ENCODE measurements around the gene ZSWIM6. TPM values are rescaled to one million over a fixed set of nuclear protein-coding genes. Genes with fewer than 3 reads are reported as not detected.
"Not testable (repeated sequence)": the region's sequence is repeated elsewhere in the genome, so short reads cannot be mapped to it uniquely, and the experiment has no call there.

Gene ZSWIM6
- total RNA-seq, 1 donor from 2014 or later: 9.9 TPM

- no peaks in the 10 kb centered on the region for H3K4me1 ChIP-seq (ENCODE audit: control insufficient read depth in 3 of 3, insufficient read depth in 3 of 3, low read length in 3 of 3)
- no peaks in the 10 kb centered on the region for H3K36me3 ChIP-seq (ENCODE audit: control insufficient read depth in 3 of 3, insufficient read depth in 3 of 3, low read length in 3 of 3)
- H3K27me3 ChIP-seq (ENCODE audit: control insufficient read depth in 3 of 3, insufficient read depth in 3 of 3, low read length in 3 of 3): no peaks in the 10 kb centered on the region
- H3K4me3 ChIP-seq (ENCODE audit: low read length in 3 of 3): no peak overlapping the region
- no peak overlapping the region for H3K9ac ChIP-seq (ENCODE audit: low read depth in 1 of 3, low read length in 3 of 3)
- no peaks in the 10 kb centered on the region for H3K9me3 ChIP-seq (ENCODE audit: control insufficient read depth in 3 of 3, low read length in 3 of 3)
- H3K27ac ChIP-seq (ENCODE audit: low read depth, low read length): no peak overlapping the region
Measured at GRCh38 chr5:61402244-61402823, 70.3 kb downstream of the ZSWIM6 start.

- no peak overlapping the region for H3K9ac ChIP-seq (ENCODE audit: low read depth in 1 of 3, low read length in 3 of 3)
- no peak overlapping the region for H3K4me3 ChIP-seq (ENCODE audit: low read length in 3 of 3)
- H3K36me3 ChIP-seq (ENCODE audit: control insufficient read depth in 3 of 3, insufficient read depth in 3 of 3, low read length in 3 of 3): no peaks in the 10 kb centered on the region
- H3K27ac ChIP-seq (ENCODE audit: low read depth, low read length): no peak overlapping the region
- no peaks in the 10 kb centered on the region for H3K9me3 ChIP-seq (ENCODE audit: control insufficient read depth in 3 of 3, low read length in 3 of 3)
- no peaks in the 10 kb centered on the region for H3K27me3 ChIP-seq (ENCODE audit: control insufficient read depth in 3 of 3, insufficient read depth in 3 of 3, low read length in 3 of 3)
- H3K4me1 ChIP-seq (ENCODE audit: control insufficient read depth in 3 of 3, insufficient read depth in 3 of 3, low read length in 3 of 3): peaks cover 0 to under 1% (median 0%) of the 10 kb centered on the region in 3 donors
Measured at GRCh38 chr5:61402970-61403900, 71.2 kb downstream of the ZSWIM6 start.

- no peak overlapping the region for H3K9ac ChIP-seq (ENCODE audit: low read depth in 1 of 3, low read length in 3 of 3)
- H3K4me3 ChIP-seq (ENCODE audit: low read length in 3 of 3): no peak overlapping the region
- no peaks in the 10 kb centered on the region for H3K36me3 ChIP-seq (ENCODE audit: control insufficient read depth in 3 of 3, insufficient read depth in 3 of 3, low read length in 3 of 3)
- H3K27me3 ChIP-seq (ENCODE audit: control insufficient read depth in 3 of 3, insufficient read depth in 3 of 3, low read length in 3 of 3): no peaks in the 10 kb centered on the region
- H3K27ac ChIP-seq (ENCODE audit: low read depth, low read length): no peak overlapping the region
- no peaks in the 10 kb centered on the region for H3K9me3 ChIP-seq (ENCODE audit: control insufficient read depth in 3 of 3, low read length in 3 of 3)
- peaks cover 4 to 14% (median 5%) of the 10 kb centered on the region in 3 donors for H3K4me1 ChIP-seq (ENCODE audit: control insufficient read depth in 3 of 3, insufficient read depth in 3 of 3, low read length in 3 of 3)
Measured at GRCh38 chr5:61405511-61406295, 73.6 kb downstream of the ZSWIM6 start.

GRCh38 chr5:61406497-61406896 lies 74.4 kb downstream of the ZSWIM6 start:
- H3K27me3 ChIP-seq (ENCODE audit: control insufficient read depth in 3 of 3, insufficient read depth in 3 of 3, low read length in 3 of 3); H3K4me3 ChIP-seq (ENCODE audit: low read length in 3 of 3); H3K27ac ChIP-seq (ENCODE audit: low read depth, low read length); H3K9ac ChIP-seq (ENCODE audit: low read depth in 1 of 3, low read length in 3 of 3); H3K9me3 ChIP-seq (ENCODE audit: control insufficient read depth in 3 of 3, low read length in 3 of 3); H3K36me3 ChIP-seq (ENCODE audit: control insufficient read depth in 3 of 3, insufficient read depth in 3 of 3, low read length in 3 of 3): not testable (repeated sequence)
- H3K4me1 ChIP-seq (ENCODE audit: control insufficient read depth in 3 of 3, insufficient read depth in 3 of 3, low read length in 3 of 3): peaks cover 4 to 14% (median 5%) of the 10 kb centered on the region in 3 donors

GRCh38 chr5:61407706-61408270 lies 75.7 kb downstream of the ZSWIM6 start:
- Histone ChIP-seq H3K27ac (ENCODE audit: low read depth, low read length) (no peak overlapping the region), H3K4me3 (ENCODE audit: low read length in 3 of 3) (no peak overlapping the region), H3K9me3 (ENCODE audit: control insufficient read depth in 3 of 3, low read length in 3 of 3) (no peaks in the 10 kb centered on the region), H3K9ac (ENCODE audit: low read depth in 1 of 3, low read length in 3 of 3) (no peak overlapping the region), H3K4me1 (ENCODE audit: control insufficient read depth in 3 of 3, insufficient read depth in 3 of 3, low read length in 3 of 3) (peaks cover 4 to 14% (median 5%) of the 10 kb centered on the region in 3 donors), H3K36me3 (ENCODE audit: control insufficient read depth in 3 of 3, insufficient read depth in 3 of 3, low read length in 3 of 3) (no peaks in the 10 kb centered on the region), H3K27me3 (ENCODE audit: control insufficient read depth in 3 of 3, insufficient read depth in 3 of 3, low read length in 3 of 3) (no peaks in the 10 kb centered on the region)

- H3K27me3 ChIP-seq (ENCODE audit: control insufficient read depth in 3 of 3, insufficient read depth in 3 of 3, low read length in 3 of 3): no peaks in the 10 kb centered on the region
- H3K9ac ChIP-seq (ENCODE audit: low read depth in 1 of 3, low read length in 3 of 3): peak overlapping the region; percentile 43 to 59 (median 47)
- peaks cover 4 to 14% (median 5%) of the 10 kb centered on the region in 3 donors for H3K4me1 ChIP-seq (ENCODE audit: control insufficient read depth in 3 of 3, insufficient read depth in 3 of 3, low read length in 3 of 3)
- no peaks in the 10 kb centered on the region for H3K9me3 ChIP-seq (ENCODE audit: control insufficient read depth in 3 of 3, low read length in 3 of 3)
- peak overlapping the region; percentile 54 to 57 (median 57) for H3K4me3 ChIP-seq (ENCODE audit: low read length in 3 of 3)
- H3K36me3 ChIP-seq (ENCODE audit: control insufficient read depth in 3 of 3, insufficient read depth in 3 of 3, low read length in 3 of 3): no peaks in the 10 kb centered on the region
- peak overlapping the region; percentile 33 for H3K27ac ChIP-seq (ENCODE audit: low read depth, low read length)
Measured at GRCh38 chr5:61408476-61409168, 76.6 kb downstream of the ZSWIM6 start.

GRCh38 chr5:61409568-61409967 lies 77.5 kb downstream of the ZSWIM6 start:
- Histone ChIP-seq H3K27ac (ENCODE audit: low read depth, low read length) (peak overlapping the region; percentile 33), H3K4me3 (ENCODE audit: low read length in 3 of 3) (peak overlapping the region in 1 of 3 donors; percentile 1), H3K9me3 (ENCODE audit: control insufficient read depth in 3 of 3, low read length in 3 of 3) (no peaks in the 10 kb centered on the region), H3K4me1 (ENCODE audit: control insufficient read depth in 3 of 3, insufficient read depth in 3 of 3, low read length in 3 of 3) (peaks cover 4 to 14% (median 5%) of the 10 kb centered on the region in 3 donors), H3K9ac (ENCODE audit: low read depth in 1 of 3, low read length in 3 of 3) (peak overlapping the region in 1 of 3 donors; percentile 30), H3K36me3 (ENCODE audit: control insufficient read depth in 3 of 3, insufficient read depth in 3 of 3, low read length in 3 of 3) (no peaks in the 10 kb centered on the region), H3K27me3 (ENCODE audit: control insufficient read depth in 3 of 3, insufficient read depth in 3 of 3, low read length in 3 of 3) (no peaks in the 10 kb centered on the region)

GRCh38 chr5:61410811-61411210 lies 78.8 kb downstream of the ZSWIM6 start:
- Histone ChIP-seq H3K4me1 (ENCODE audit: control insufficient read depth in 3 of 3, insufficient read depth in 3 of 3, low read length in 3 of 3) (peaks cover 4 to 14% (median 7%) of the 10 kb centered on the region in 3 donors), H3K27ac (ENCODE audit: low read depth, low read length) (no peak overlapping the region), H3K36me3 (ENCODE audit: control insufficient read depth in 3 of 3, insufficient read depth in 3 of 3, low read length in 3 of 3) (no peaks in the 10 kb centered on the region), H3K27me3 (ENCODE audit: control insufficient read depth in 3 of 3, insufficient read depth in 3 of 3, low read length in 3 of 3) (no peaks in the 10 kb centered on the region), H3K9me3 (ENCODE audit: control insufficient read depth in 3 of 3, low read length in 3 of 3) (no peaks in the 10 kb centered on the region), H3K9ac (ENCODE audit: low read depth in 1 of 3, low read length in 3 of 3) (no peak overlapping the region), H3K4me3 (ENCODE audit: low read length in 3 of 3) (no peak overlapping the region)

GRCh38 chr5:61412361-61412760 lies 80.3 kb downstream of the ZSWIM6 start:
- Histone ChIP-seq H3K27me3 (ENCODE audit: control insufficient read depth in 3 of 3, insufficient read depth in 3 of 3, low read length in 3 of 3) (no peaks in the 10 kb centered on the region), H3K9me3 (ENCODE audit: control insufficient read depth in 3 of 3, low read length in 3 of 3) (no peaks in the 10 kb centered on the region), H3K4me3 (ENCODE audit: low read length in 3 of 3) (no peak overlapping the region), H3K9ac (ENCODE audit: low read depth in 1 of 3, low read length in 3 of 3) (no peak overlapping the region), H3K36me3 (ENCODE audit: control insufficient read depth in 3 of 3, insufficient read depth in 3 of 3, low read length in 3 of 3) (no peaks in the 10 kb centered on the region), H3K4me1 (ENCODE audit: control insufficient read depth in 3 of 3, insufficient read depth in 3 of 3, low read length in 3 of 3) (peaks cover 4 to 14% (median 7%) of the 10 kb centered on the region in 3 donors), H3K27ac (ENCODE audit: low read depth, low read length) (no peak overlapping the region)
